Endothelial cell of umbilical vein (primary cell): ENCODE data around the gene BRSK1. TPM values are rescaled to one million over a fixed set of nuclear protein-coding genes. Genes with fewer than 3 reads are reported as not detected.

ENCODE experiments used
- BruUV-seq: library from RNA; stranded (reverse); fragments of 400-500 nt; replicated peaks from 2 replicates; lab custom pipeline; 2021; lab: Mats Ljungman, UMichigan
- CTCF ChIA-PET: fragments of 300-600, 350-600 bp; sonication (Branson Sonifier 250); formaldehyde crosslinking; loops from one replicate; lab custom pipeline; 2021; ENCODE audit warnings: antibody characterized with exemption, inconsistent platforms; lab: Charles Lee
- POLR2A ChIA-PET: fragments of 300-600, 350-600 bp; sonication (Branson Sonifier 250); formaldehyde crosslinking; loops from one replicate; lab custom pipeline; 2021; ENCODE audit warnings: antibody characterized with exemption, inconsistent platforms; lab: Charles Lee
- DNase-seq: peaks from one replicate; pipeline ENCODE4 v3.0.0-alpha.2; 2011; ENCODE audit warnings: low read depth, low spot score
- FAIRE-seq: peaks from 2 replicates; lab custom pipeline; 2011; peaks lifted over from hg19 to GRCh38; lab: Jason Lieb, UNC
- H2AFZ ChIP-seq: 2 replicates; pipeline ENCODE4 v1.6.0; 2012; ENCODE audit warnings: low read depth, low read length, control low read depth, inconsistent platforms
- H3K27ac ChIP-seq: 2 replicates; pipeline ENCODE4 v1.5.1; 2011; ENCODE audit warnings: low read depth, mild to moderate bottlenecking, control low read depth, low read length, moderate library complexity; ENCODE audit not compliant: insufficient read depth
- H3K27me3 ChIP-seq, 2 experiments: 2 replicates each; pipeline versions ENCODE4 v1.6.0 to v1.6.1; 2011; ENCODE audit warnings: low read length in 2 of 2, mixed read lengths in 1 of 2; ENCODE audit not compliant: control insufficient read depth in 2 of 2, insufficient read depth in 2 of 2
- H3K36me3 ChIP-seq, 2 experiments: 2 replicates in 1 of 2; 3 replicates in 1 of 2; pipeline ENCODE4 v1.5.1; 2011; ENCODE audit warnings: low read length in 2 of 2, mild to moderate bottlenecking in 1 of 2, moderate library complexity in 1 of 2; ENCODE audit not compliant: control insufficient read depth in 2 of 2, insufficient read depth in 2 of 2; ENCODE audit errors: extremely low read depth in 1 of 2
- H3K4me1 ChIP-seq: 3 replicates; pipeline ENCODE4 v1.5.1; 2011; ENCODE audit warnings: mild to moderate bottlenecking, low read length; ENCODE audit not compliant: control insufficient read depth, insufficient read depth; ENCODE audit errors: extremely low read depth
- H3K4me2 ChIP-seq: 2 replicates; pipeline ENCODE4 v1.6.1; 2011; ENCODE audit warnings: low read length, control low read depth, mixed read lengths; ENCODE audit not compliant: insufficient read depth
- H3K4me3 ChIP-seq, 3 experiments: fragments of 200-600 bp in 1 of 3; sonication (generic), shearing (Covaris generic) in 1 of 3; replicated peaks in 1 of 3; 2 replicates each; pipeline ENCODE4 v1.5.1; 2011 to 2016; ENCODE audit warnings: control low read depth in 3 of 3, low read length in 3 of 3, mild to moderate bottlenecking in 2 of 3, inconsistent platforms in 1 of 3, low read depth in 1 of 3, moderate library complexity in 1 of 3; ENCODE audit not compliant: insufficient read depth in 1 of 3
- H3K79me2 ChIP-seq: 2 replicates; pipeline ENCODE4 v1.6.0; 2012; ENCODE audit warnings: low read length, inconsistent platforms; ENCODE audit not compliant: control insufficient read depth, insufficient read depth
- H3K9ac ChIP-seq: replicated peaks from 2 replicates; pipeline ENCODE3; 2011; ENCODE audit warnings: low read length, control low read depth; ENCODE audit not compliant: insufficient read depth; ENCODE audit errors: extremely low read depth
- H3K9me1 ChIP-seq: replicated peaks from 3 replicates; pipeline ENCODE4 v1.6.0; 2011; ENCODE audit warnings: mild to moderate bottlenecking, low read length; ENCODE audit not compliant: control insufficient read depth, insufficient read depth; ENCODE audit errors: extremely low read depth
- H3K9me3 ChIP-seq: replicated peaks from 2 replicates; pipeline ENCODE4 v1.5.1; 2012; ENCODE audit warnings: low read length, inconsistent platforms; ENCODE audit not compliant: control insufficient read depth, insufficient read depth
- H4K20me1 ChIP-seq: replicated peaks from 2 replicates; pipeline ENCODE3; 2011; ENCODE audit warnings: mild to moderate bottlenecking, low read length; ENCODE audit not compliant: control insufficient read depth, insufficient read depth; ENCODE audit errors: extremely low read depth
- EZH2 ChIP-seq: IDR thresholded peaks from 2 replicates; pipeline ENCODE4 v1.6.1; 2012; ENCODE audit warnings: borderline replicate concordance, low read depth, mild to moderate bottlenecking, moderate library complexity, low read length, inconsistent platforms; ENCODE audit not compliant: severe bottlenecking
- FOS ChIP-seq: IDR thresholded peaks from 2 replicates; pipeline ENCODE4 v1.6.1; 2011; ENCODE audit warnings: mild to moderate bottlenecking, low read length, moderate library complexity, borderline replicate concordance; ENCODE audit not compliant: insufficient read depth
- GATA2 ChIP-seq: IDR thresholded peaks from 2 replicates; pipeline ENCODE4 v1.7.0; 2011; ENCODE audit warnings: low read depth, mild to moderate bottlenecking, moderate library complexity, mixed read lengths, low read length; ENCODE audit not compliant: insufficient read length, insufficient read depth
- JUN ChIP-seq: IDR thresholded peaks from 2 replicates; pipeline ENCODE4 v1.6.1; 2011; ENCODE audit warnings: borderline replicate concordance, low read depth; ENCODE audit not compliant: insufficient read length, insufficient read depth
- MYC ChIP-seq: IDR thresholded peaks from one replicate; pipeline ENCODE4 v1.6.1; 2011; ENCODE audit warnings: mild to moderate bottlenecking, low read depth, low read length
- POLR2A ChIP-seq: IDR thresholded peaks from 2 replicates; pipeline ENCODE4 v1.6.1; 2012; ENCODE audit warnings: low read depth, mild to moderate bottlenecking, control low read depth, low read length
- POLR2AphosphoS5 ChIP-seq: IDR thresholded peaks from 2 replicates; pipeline ENCODE4 v1.6.1; 2012; ENCODE audit warnings: low read depth, mild to moderate bottlenecking, control low read depth, low read length, moderate library complexity; ENCODE audit not compliant: insufficient read depth
- dilution Hi-C: fragments of 300-500 bp; cut with MboI; formaldehyde crosslinking; loops from one replicate; pipeline ENCODE4 v1.15.0; 2019; ENCODE audit warnings: low sequenced_read_pairs; ENCODE audit not compliant: extremely low pct_ligation_motif_present
- intact Hi-C: fragments of 100-400 bp; cut with micrococcal nuclease; formaldehyde crosslinking; loops from one replicate; pipeline ENCODE4 v1.10.0; 2022
- polyA plus RNA-seq, 4 experiments: library from polyadenylated mRNA; depleted of rRNA in 3 of 4; stranded (reverse) in 3 of 4; unstranded in 1 of 4; fragments of >200 nt; gene quantifications; 2 replicates each; pipeline versions ENCODE4 v1.2.1 to v1.2.3, GENCODE V29; 2011 to 2012; ENCODE audit warnings: missing spikeins in 1 of 4
- total RNA-seq: library from RNA; stranded (reverse); gene quantifications from 2 replicates; pipeline ENCODE4 v1.2.3, GENCODE V29; 2021
- TF ChIP-seq, protein P1 (sequence below), 2 donors: IDR thresholded peaks; 1 replicate in 1 of 2; 2 replicates in 1 of 2; pipeline ENCODE4 v1.5.1; 2011; ENCODE audit warnings: low read length in 2 of 2, mild to moderate bottlenecking in 2 of 2, moderate library complexity in 2 of 2, control low read depth in 1 of 2, inconsistent platforms in 1 of 2, low read depth in 1 of 2; ENCODE audit not compliant: insufficient read depth in 1 of 2; ENCODE audit errors: extremely low read depth in 1 of 2
- TF ChIP-seq, protein P2 (sequence below): IDR thresholded peaks from 2 replicates; pipeline ENCODE4 v1.6.1; 2011; ENCODE audit not compliant: insufficient read depth, insufficient read length

Gene BRSK1
- total and polyA plus RNA-seq, 2 donors (not counting 3 experiments of a cell fraction or from before 2014, with no cell fraction given), result 0.33 to 0.44 TPM

DNA sequence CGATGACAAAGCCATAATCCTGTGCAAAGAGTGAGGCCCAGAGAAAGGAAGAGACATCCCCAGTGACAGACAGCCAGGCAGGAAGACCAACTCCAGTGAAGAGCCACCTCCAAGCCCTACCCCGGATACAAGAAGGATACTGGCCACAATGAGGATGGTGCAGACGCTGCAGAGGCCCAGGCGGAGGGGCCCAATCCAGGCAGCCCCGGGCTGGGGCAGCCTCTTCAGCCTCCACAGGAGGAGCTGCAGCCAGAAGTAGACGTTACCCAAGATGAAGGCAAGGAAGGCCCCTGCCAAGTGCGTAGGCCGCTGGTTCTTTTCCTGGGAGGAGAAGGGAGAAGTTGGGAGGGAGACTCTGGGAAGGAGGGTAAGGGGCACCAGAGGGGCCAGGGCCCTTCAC, 32.8 kb downstream of the BRSK1 start:
- no peaks in the 10 kb centered on the region for H3K9me3 ChIP-seq
- no TSS peak for BruUV-seq
- no peak overlapping the region for H3K4me3 ChIP-seq
- no peaks in the 10 kb centered on the region for H3K9me1 ChIP-seq
- H2AFZ ChIP-seq, result no peak overlapping the region
- H3K79me2 ChIP-seq, result no peaks in the 10 kb centered on the region
- TF ChIP-seq, protein P1, sequence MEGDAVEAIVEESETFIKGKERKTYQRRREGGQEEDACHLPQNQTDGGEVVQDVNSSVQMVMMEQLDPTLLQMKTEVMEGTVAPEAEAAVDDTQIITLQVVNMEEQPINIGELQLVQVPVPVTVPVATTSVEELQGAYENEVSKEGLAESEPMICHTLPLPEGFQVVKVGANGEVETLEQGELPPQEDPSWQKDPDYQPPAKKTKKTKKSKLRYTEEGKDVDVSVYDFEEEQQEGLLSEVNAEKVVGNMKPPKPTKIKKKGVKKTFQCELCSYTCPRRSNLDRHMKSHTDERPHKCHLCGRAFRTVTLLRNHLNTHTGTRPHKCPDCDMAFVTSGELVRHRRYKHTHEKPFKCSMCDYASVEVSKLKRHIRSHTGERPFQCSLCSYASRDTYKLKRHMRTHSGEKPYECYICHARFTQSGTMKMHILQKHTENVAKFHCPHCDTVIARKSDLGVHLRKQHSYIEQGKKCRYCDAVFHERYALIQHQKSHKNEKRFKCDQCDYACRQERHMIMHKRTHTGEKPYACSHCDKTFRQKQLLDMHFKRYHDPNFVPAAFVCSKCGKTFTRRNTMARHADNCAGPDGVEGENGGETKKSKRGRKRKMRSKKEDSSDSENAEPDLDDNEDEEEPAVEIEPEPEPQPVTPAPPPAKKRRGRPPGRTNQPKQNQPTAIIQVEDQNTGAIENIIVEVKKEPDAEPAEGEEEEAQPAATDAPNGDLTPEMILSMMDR (IDR thresholded peaks at IDR 0.05; ENCODE audit: extremely low read depth in 1 of 2, insufficient read depth in 1 of 2, low read depth in 1 of 2, low read length in 2 of 2), result no peak
- no peak for TF ChIP-seq JUN
- TF ChIP-seq GATA2, result no peak
- intact Hi-C loops, result no loop called here
- CTCF ChIA-PET, result interaction anchor here (2.1 kb wide), 1 partner anchor 15 kb away, joined by 8 read pairs; no protein-coding TSS in a partner anchor
- FAIRE-seq (no peak), DNase-seq (no peak)
- no peaks in the 10 kb centered on the region for H3K27me3 ChIP-seq
- dilution Hi-C loops, result no loop called here
- H3K4me1 ChIP-seq, result no peaks in the 10 kb centered on the region
- H4K20me1 ChIP-seq, result no peaks in the 10 kb centered on the region
- H3K4me2 ChIP-seq, result no peak overlapping the region
- H3K27ac ChIP-seq, result no peak overlapping the region
- H3K9ac ChIP-seq, result no peak overlapping the region
- no peaks in the 10 kb centered on the region for H3K36me3 ChIP-seq
- POLR2A ChIA-PET, result no interaction called here

DNA sequence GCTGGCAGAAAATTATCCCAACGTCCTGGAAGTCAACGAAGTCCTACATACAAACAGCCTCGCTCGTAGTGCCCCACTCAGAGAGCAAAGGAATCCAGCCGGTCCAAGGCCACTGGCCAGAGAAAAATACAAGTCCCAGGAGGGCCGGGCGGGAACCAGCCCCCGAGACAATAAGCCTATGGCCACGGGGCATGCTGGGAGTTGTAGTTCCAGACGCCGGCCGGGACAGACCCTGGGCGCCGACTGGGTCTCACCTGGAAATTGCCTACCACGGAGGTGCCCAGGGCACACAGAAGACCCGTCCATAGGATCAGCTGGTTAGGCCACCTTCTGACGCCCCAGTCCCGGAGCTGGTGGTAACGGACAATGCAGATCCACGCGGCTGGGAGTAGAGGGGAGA, 36.0 kb downstream of the BRSK1 start:
- no TSS peak for BruUV-seq
- TF ChIP-seq, protein P2, sequence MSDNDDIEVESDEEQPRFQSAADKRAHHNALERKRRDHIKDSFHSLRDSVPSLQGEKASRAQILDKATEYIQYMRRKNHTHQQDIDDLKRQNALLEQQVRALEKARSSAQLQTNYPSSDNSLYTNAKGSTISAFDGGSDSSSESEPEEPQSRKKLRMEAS, result no peak
- TF ChIP-seq EZH2 (no peak), MYC (no peak), GATA2 (no peak), FOS (no peak), JUN (no peak), POLR2AphosphoS5 (no peak), POLR2A (no peak)
- TF ChIP-seq, protein P1 (IDR thresholded peaks at IDR 0.05; ENCODE audit: extremely low read depth in 1 of 2, insufficient read depth in 1 of 2, low read depth in 1 of 2, low read length in 2 of 2), result no peak
- no peaks in the 10 kb centered on the region for H4K20me1 ChIP-seq
- H3K4me2 ChIP-seq, result no peak overlapping the region
- H2AFZ ChIP-seq, result peak overlapping the region; percentile 4
- no peak overlapping the region for H3K4me3 ChIP-seq
- no peaks in the 10 kb centered on the region for H3K36me3 ChIP-seq
- H3K9me1 ChIP-seq, result no peaks in the 10 kb centered on the region
- H3K9ac ChIP-seq, result no peak overlapping the region
- peak; percentile 68 for FAIRE-seq
- CTCF ChIA-PET, result interaction anchor here (1.0 kb wide), 1 partner anchor 28 kb away, joined by 3 read pairs; no protein-coding TSS in a partner anchor
- no peaks in the 10 kb centered on the region for H3K79me2 ChIP-seq
- POLR2A ChIA-PET, result no interaction called here
- dilution Hi-C loops, result no loop called here
- peak; percentile 22 for DNase-seq
- H3K27ac ChIP-seq, result no peak overlapping the region
- H3K9me3 ChIP-seq, result no peaks in the 10 kb centered on the region
- peaks cover 0 to 2% of the 10 kb centered on the region in 2 experiments for H3K27me3 ChIP-seq
- H3K4me1 ChIP-seq, result no peaks in the 10 kb centered on the region
- intact Hi-C loops, result no loop called here
